ENCODE results near the gene AURKB. TPM values are rescaled to one million over a fixed set of nuclear protein-coding genes. Genes with fewer than 3 reads are reported as not detected.

The AURKB gene
- total and polyA plus RNA-seq, 2 of the 13 experiments (the other 11 are each of a cell fraction or from before 2014, with no cell fraction given) = 29.5 to 75.3 TPM

DNA sequence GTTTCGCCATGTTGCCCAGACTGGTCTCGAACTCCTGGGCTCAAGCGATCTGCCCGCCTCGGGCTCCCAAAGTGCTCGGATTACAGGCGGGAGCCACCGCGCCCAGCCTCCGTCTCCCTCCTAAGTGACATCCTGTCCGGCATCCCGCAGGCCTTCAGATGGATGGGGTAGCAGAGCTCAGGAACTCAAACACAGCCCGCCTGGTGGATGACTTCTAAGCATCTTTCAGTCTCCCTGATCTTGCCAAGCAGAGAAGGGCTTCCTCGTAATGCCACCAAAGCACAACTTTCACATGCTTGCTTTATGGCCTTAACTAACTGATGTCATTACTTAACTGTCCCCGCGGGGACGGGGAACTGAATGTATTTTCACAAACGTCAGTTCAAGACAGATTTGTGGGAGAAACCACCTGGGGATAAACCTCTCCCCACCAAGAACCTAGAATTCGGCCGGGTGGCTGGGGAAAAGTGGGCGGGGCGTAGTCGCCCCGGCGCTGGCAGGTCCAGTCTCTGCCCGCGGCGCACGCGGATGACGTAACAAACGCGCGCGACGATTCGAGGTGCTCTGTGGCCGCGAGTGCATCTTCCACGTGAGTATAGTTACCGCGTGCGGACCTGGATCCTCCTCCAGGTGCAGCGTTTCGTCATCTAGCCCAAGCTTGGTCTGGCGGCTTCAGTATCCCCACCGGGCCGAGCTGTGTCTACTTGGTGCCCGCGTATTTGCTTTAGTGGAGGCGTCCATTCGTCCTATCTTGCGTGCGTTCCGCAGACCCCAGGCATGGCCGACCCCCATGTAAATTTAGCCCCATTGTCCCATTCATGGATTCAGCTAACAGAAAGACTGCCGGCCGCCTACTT, 38.6 kb upstream of the AURKB start, which contains the start of gene PFAS (continued):
- TF ChIP-seq, protein P1, sequence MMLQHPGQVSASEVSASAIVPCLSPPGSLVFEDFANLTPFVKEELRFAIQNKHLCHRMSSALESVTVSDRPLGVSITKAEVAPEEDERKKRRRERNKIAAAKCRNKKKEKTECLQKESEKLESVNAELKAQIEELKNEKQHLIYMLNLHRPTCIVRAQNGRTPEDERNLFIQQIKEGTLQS (CRISPR knock-in tag; IDR thresholded peaks at IDR 0.05) = 0 out of 2 replicates have a peak, but pooled peaks have one; percentile 37
- TF ChIP-seq RAD21 (CRISPR knock-in tag; IDR thresholded peaks at IDR 0.05) (no peak), ZNF549 (CRISPR knock-in tag; IDR thresholded peaks at IDR 0.05) (no peak), ZNF143 (CRISPR knock-in tag; IDR thresholded peaks at IDR 0.05) (peak; percentile 57), ZFP41 (CRISPR knock-in tag; IDR thresholded peaks at IDR 0.05; ENCODE audit: borderline replicate concordance) (no peak), ZNF713 (CRISPR knock-in tag; IDR thresholded peaks at IDR 0.05) (no peak), PAWR (CRISPR knock-in tag; IDR thresholded peaks at IDR 0.05; ENCODE audit: borderline replicate concordance) (no peak), TCF12 (IDR thresholded peaks at IDR 0.05) (no peak), TCF12 (CRISPR knock-in tag; IDR thresholded peaks at IDR 0.05) (no peak), ZNF644 (CRISPR knock-in tag; IDR thresholded peaks at IDR 0.05; ENCODE audit: low read depth) (no peak), MXI1 (IDR thresholded peaks at IDR 0.05; ENCODE audit: borderline replicate concordance, low read depth, low read length) (peak; percentile 100), ZSCAN20 (CRISPR knock-in tag; IDR thresholded peaks at IDR 0.05; ENCODE audit: borderline replicate concordance) (no peak), NCOA1 (CRISPR knock-in tag; IDR thresholded peaks at IDR 0.05) (no peak), TOPORS (CRISPR knock-in tag; IDR thresholded peaks at IDR 0.05) (no peak), PHF8 (CRISPR knock-in tag; IDR thresholded peaks at IDR 0.05) (peak; percentile 73), CREB1 (IDR thresholded peaks at IDR 0.05) (peak; percentile 98), CREB1 (CRISPR knock-in tag; IDR thresholded peaks at IDR 0.05) (peak; percentile 99), GATAD1 (CRISPR knock-in tag; IDR thresholded peaks at IDR 0.05) (peak; percentile 97), ADNP (CRISPR knock-in tag; IDR thresholded peaks at IDR 0.05) (0 out of 2 replicates have a peak, but pooled peaks have one; percentile 18), ZNF792 (CRISPR knock-in tag; IDR thresholded peaks at IDR 0.05) (peak; percentile 56; the same call in 1 of the 2 replicates), ZSCAN31 (CRISPR knock-in tag; IDR thresholded peaks at IDR 0.05; ENCODE audit: low read depth) (peak; percentile 20), ZNF260 (CRISPR knock-in tag; IDR thresholded peaks at IDR 0.05; ENCODE audit: borderline replicate concordance, low read depth) (no peak), RARG (CRISPR knock-in tag; IDR thresholded peaks at IDR 0.05; ENCODE audit: low read depth) (no peak), NPAS2 (CRISPR knock-in tag; IDR thresholded peaks at IDR 0.05; ENCODE audit: borderline replicate concordance) (no peak), REXO4 (CRISPR knock-in tag; IDR thresholded peaks at IDR 0.05; ENCODE audit: borderline replicate concordance) (no peak), ZNF256 (CRISPR knock-in tag; conservative IDR thresholded peaks at IDR 0.05) (no peak), ZBTB42 (CRISPR knock-in tag; IDR thresholded peaks at IDR 0.05) (0 out of 2 replicates have a peak, but pooled peaks have one; percentile 79), TRIM24 (CRISPR knock-in tag; IDR thresholded peaks at IDR 0.05) (no peak)
- TF ChIP-seq, protein P2, sequence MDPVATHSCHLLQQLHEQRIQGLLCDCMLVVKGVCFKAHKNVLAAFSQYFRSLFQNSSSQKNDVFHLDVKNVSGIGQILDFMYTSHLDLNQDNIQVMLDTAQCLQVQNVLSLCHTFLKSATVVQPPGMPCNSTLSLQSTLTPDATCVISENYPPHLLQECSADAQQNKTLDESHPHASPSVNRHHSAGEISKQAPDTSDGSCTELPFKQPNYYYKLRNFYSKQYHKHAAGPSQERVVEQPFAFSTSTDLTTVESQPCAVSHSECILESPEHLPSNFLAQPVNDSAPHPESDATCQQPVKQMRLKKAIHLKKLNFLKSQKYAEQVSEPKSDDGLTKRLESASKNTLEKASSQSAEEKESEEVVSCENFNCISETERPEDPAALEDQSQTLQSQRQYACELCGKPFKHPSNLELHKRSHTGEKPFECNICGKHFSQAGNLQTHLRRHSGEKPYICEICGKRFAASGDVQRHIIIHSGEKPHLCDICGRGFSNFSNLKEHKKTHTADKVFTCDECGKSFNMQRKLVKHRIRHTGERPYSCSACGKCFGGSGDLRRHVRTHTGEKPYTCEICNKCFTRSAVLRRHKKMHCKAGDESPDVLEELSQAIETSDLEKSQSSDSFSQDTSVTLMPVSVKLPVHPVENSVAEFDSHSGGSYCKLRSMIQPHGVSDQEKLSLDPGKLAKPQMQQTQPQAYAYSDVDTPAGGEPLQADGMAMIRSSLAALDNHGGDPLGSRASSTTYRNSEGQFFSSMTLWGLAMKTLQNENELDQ (CRISPR knock-in tag; IDR thresholded peaks at IDR 0.05; ENCODE audit: borderline replicate concordance) = no peak
- TF ChIP-seq, protein P3, sequence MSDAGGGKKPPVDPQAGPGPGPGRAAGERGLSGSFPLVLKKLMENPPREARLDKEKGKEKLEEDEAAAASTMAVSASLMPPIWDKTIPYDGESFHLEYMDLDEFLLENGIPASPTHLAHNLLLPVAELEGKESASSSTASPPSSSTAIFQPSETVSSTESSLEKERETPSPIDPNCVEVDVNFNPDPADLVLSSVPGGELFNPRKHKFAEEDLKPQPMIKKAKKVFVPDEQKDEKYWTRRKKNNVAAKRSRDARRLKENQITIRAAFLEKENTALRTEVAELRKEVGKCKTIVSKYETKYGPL (CRISPR knock-in tag; IDR thresholded peaks at IDR 0.05) = no peak

Measured in HepG2 (cell line).